HEK293 (cell line): Measurements from ENCODE around the gene SMIM13.

Source experiments
- CTCF ChIA-PET: fragments of 350-600 bp; formaldehyde crosslinking; extraction: SDS; loops from one replicate; lab custom pipeline; 2021; ENCODE audit warnings: antibody characterized with exemption; lab: Yijun Ruan, JAX
- POLR2A ChIA-PET: fragments of 300-600 bp; formaldehyde crosslinking; extraction: SDS; loops from one replicate; lab custom pipeline; 2020; ENCODE audit warnings: antibody characterized with exemption, inconsistent platforms; lab: Yijun Ruan, JAX
- H3K27ac ChIP-seq: fragments of 200-500 bp; sonication (Bioruptor generic); 2 replicates; pipeline ENCODE4 v1.5.1; 2014; ENCODE audit warnings: low read depth, low read length, control low read depth, inconsistent platforms; ENCODE audit errors: extremely low read depth
- H3K36me3 ChIP-seq, 2 experiments: fragments of 200-500 bp in 1 of 2; sonication (Bioruptor generic) in 1 of 2; 1 replicate in 1 of 2; 2 replicates in 1 of 2; pipeline ENCODE4 v1.5.1; 2014 to 2017; ENCODE audit warnings: inconsistent platforms in 2 of 2, low read length in 2 of 2; ENCODE audit not compliant: control insufficient read depth in 2 of 2, insufficient read depth in 1 of 2
- H3K4me1 ChIP-seq: fragments of 200-500 bp; sonication (Bioruptor generic); 2 replicates; pipeline ENCODE4 v1.5.1; 2014; ENCODE audit warnings: mild to moderate bottlenecking, low read length, inconsistent platforms; ENCODE audit not compliant: control insufficient read depth, insufficient read depth
- H3K4me3 ChIP-seq: 2 replicates; pipeline ENCODE4 v1.5.1; 2011; ENCODE audit warnings: low read depth, mild to moderate bottlenecking, control low read depth, low read length, moderate library complexity
- H3K9me3 ChIP-seq: fragments of 200-500 bp; sonication (Bioruptor generic); 2 replicates; pipeline ENCODE4 v1.5.1; 2014; ENCODE audit warnings: low read depth, low read length, inconsistent platforms; ENCODE audit not compliant: control insufficient read depth, insufficient read depth
- HIC1 ChIP-seq: fragments of 450-650 bp; formaldehyde crosslinking; IDR thresholded peaks from 2 replicates; pipeline ENCODE4 v1.5.1; 2016; ENCODE audit warnings: missing biosample characterization, missing genetic modification characterization
- MYNN ChIP-seq: fragments of 450-650 bp; formaldehyde crosslinking; IDR thresholded peaks from 2 replicates; pipeline ENCODE4 v1.5.1; 2016; ENCODE audit warnings: missing biosample characterization, missing genetic modification characterization, borderline replicate concordance
- PRDM4 ChIP-seq: fragments of 450-650 bp; formaldehyde crosslinking; IDR thresholded peaks from 2 replicates; pipeline ENCODE4 v1.5.1; 2017; ENCODE audit warnings: missing biosample characterization, missing genetic modification characterization
- ZBTB26 ChIP-seq: fragments of 450-650 bp; formaldehyde crosslinking; optimal IDR thresholded peaks from 2 replicates; pipeline ENCODE3; 2016; ENCODE audit warnings: missing biosample characterization, mild to moderate bottlenecking, missing genetic modification characterization
- ZBTB49 ChIP-seq: fragments of 450-650 bp; formaldehyde crosslinking; IDR thresholded peaks from 2 replicates; pipeline ENCODE4 v1.5.1; 2016; ENCODE audit warnings: missing biosample characterization, missing genetic modification characterization, low read depth
- ZEB2 ChIP-seq: fragments of 450-650 bp; formaldehyde crosslinking; IDR thresholded peaks from 2 replicates; pipeline ENCODE4 v1.5.1; 2016; ENCODE audit warnings: missing biosample characterization, missing genetic modification characterization
- ZNF133 ChIP-seq: fragments of 450-650 bp; formaldehyde crosslinking; IDR thresholded peaks from 2 replicates; pipeline ENCODE4 v1.5.1; 2016; ENCODE audit warnings: missing biosample characterization, missing genetic modification characterization
- ZNF146 ChIP-seq: fragments of 450-650 bp; formaldehyde crosslinking; IDR thresholded peaks from 2 replicates; pipeline ENCODE4 v1.5.1; 2016; ENCODE audit warnings: missing biosample characterization, missing genetic modification characterization
- ZNF16 ChIP-seq: fragments of 450-650 bp; formaldehyde crosslinking; IDR thresholded peaks from 2 replicates; pipeline ENCODE4 v1.5.1; 2016; ENCODE audit warnings: low read depth, missing biosample characterization, missing genetic modification characterization
- ZNF19 ChIP-seq: fragments of 450-650 bp; formaldehyde crosslinking; IDR thresholded peaks from 2 replicates; pipeline ENCODE4; 2016; ENCODE audit warnings: missing biosample characterization, missing genetic modification characterization, low read depth
- ZNF26 ChIP-seq: fragments of 450-650 bp; formaldehyde crosslinking; IDR thresholded peaks from 2 replicates; pipeline ENCODE4 v1.5.1; 2016; ENCODE audit warnings: missing biosample characterization, missing genetic modification characterization
- ZNF311 ChIP-seq: fragments of 450-650 bp; formaldehyde crosslinking; IDR thresholded peaks from 2 replicates; pipeline ENCODE4 v1.5.1; 2017; ENCODE audit warnings: missing biosample characterization, missing genetic modification characterization, borderline replicate concordance
- ZNF354C ChIP-seq: fragments of 450-650 bp; formaldehyde crosslinking; IDR thresholded peaks from 2 replicates; pipeline ENCODE4 v1.5.1; 2016; ENCODE audit warnings: missing biosample characterization, missing genetic modification characterization, low read depth, borderline replicate concordance
- ZNF433 ChIP-seq: fragments of 450-650 bp; formaldehyde crosslinking; IDR thresholded peaks from 2 replicates; pipeline ENCODE4 v1.5.1; 2016; ENCODE audit warnings: missing biosample characterization, missing genetic modification characterization, low read depth
- ZNF521 ChIP-seq: fragments of 450-650 bp; formaldehyde crosslinking; IDR thresholded peaks from 2 replicates; pipeline ENCODE4 v1.5.1; 2017; ENCODE audit warnings: missing biosample characterization, mild to moderate bottlenecking, missing genetic modification characterization
- ZNF549 ChIP-seq: fragments of 450-650 bp; IDR thresholded peaks from 2 replicates; pipeline ENCODE4 v1.5.1; 2018; ENCODE audit warnings: missing biosample characterization, missing genetic modification characterization, mild to moderate bottlenecking, inconsistent platforms, moderate library complexity

SMIM13 gene

GRCh38 chr6:11064836-11065235, 28.8 kb upstream of the SMIM13 start (continued):
- TF ChIP-seq ZBTB49 (tag by site-specific recombination) (no peak), ZNF146 (tag by site-specific recombination) (no peak), MYNN (tag by site-specific recombination) (no peak), HIC1 (tag by site-specific recombination) (no peak), ZNF354C (tag by site-specific recombination) (no peak), ZNF311 (no peak), PRDM4 (no peak), ZNF521 (tag by site-specific recombination) (no peak), ZNF16 (no peak), ZNF26 (no peak), ZEB2 (no peak), ZBTB26 (tag by site-specific recombination) (no peak), ZNF19 (tag by site-specific recombination) (no peak), ZNF133 (tag by site-specific recombination) (no peak)

- POLR2A ChIA-PET = no interaction called here
- 0 out of 2 replicates have a peak, but pooled peaks cover 2% of the 10 kb centered on the region for H3K4me1 ChIP-seq
- no peaks in the 10 kb centered on the region for H3K9me3 ChIP-seq
- no peak overlapping the region for H3K27ac ChIP-seq
- no peaks in the 10 kb centered on the region for H3K36me3 ChIP-seq
- no peak overlapping the region for H3K4me3 ChIP-seq
- CTCF ChIA-PET = interaction anchor here (0.6 to 7.2 kb wide), 15 partner anchors 10 to 555 kb away, joined by 3 to 68 read pairs (median 3); partner anchors contain the start of gene MAK
- TF ChIP-seq ZNF549 (no peak), ZNF433 (tag by site-specific recombination) (no peak)
- TF ChIP-seq, all 188 proteins: peak for 0
These were observed 28.0 kb upstream of the SMIM13 start for GRCh38 chr6:11065436-11066202.
